Colonic mucosa (tissue), 4 donors: ENCODE measurements around the gene STAG3. TPM values are rescaled to one million over a fixed set of nuclear protein-coding genes. Genes with fewer than 3 reads are reported as not detected.
A peak's percentile ranks its signal among the peaks of the same experiment; 100 is the strongest.

Source experiments
- DNase-seq: peaks from one replicate; pipeline ENCODE4 v3.0.0-alpha.2; 2020
- H3K27ac ChIP-seq: fragments of 200-600 bp; one replicate; pipeline ENCODE4 v1.8.0; 2021
- H3K27me3 ChIP-seq: fragments of 200-600 bp; one replicate; pipeline ENCODE4 v1.8.0; 2021
- H3K36me3 ChIP-seq: fragments of 200-600 bp; one replicate; pipeline ENCODE4 v1.8.0; 2021
- H3K4me1 ChIP-seq: fragments of 200-600 bp; one replicate; pipeline ENCODE4 v1.8.0; 2021; ENCODE audit warnings: mild to moderate bottlenecking
- H3K4me3 ChIP-seq: fragments of 200-600 bp; one replicate; pipeline ENCODE4 v1.8.0; 2021
- H3K9ac ChIP-seq, 2 donors: one replicate each; pipeline ENCODE4 v1.7.0; 2013; ENCODE audit warnings: control low read depth in 2 of 2, low read depth in 2 of 2, low read length in 2 of 2
- H3K9me3 ChIP-seq: fragments of 200-600 bp; one replicate; pipeline ENCODE4 v1.8.0; 2021
- intact Hi-C: fragments of 100-400 bp; cut with DNase I; formaldehyde crosslinking; loops from one replicate; pipeline ENCODE4 v1.14.1; 2022
- total RNA-seq, 2 donors: library from RNA; stranded (reverse); fragmentation: NEBNext Ultra II Directional in 1 of 2; extraction: Animal tissue kit (Norgen Biotek cat#: 25700) in 1 of 2; gene quantifications; one replicate each; pipeline ENCODE4 v1.2.1, GENCODE V29; 2021
- TF ChIP-seq, protein P1 (sequence below): fragments of 200-600 bp; IDR thresholded peaks from one replicate; pipeline ENCODE4 v1.8.0; 2022; ENCODE audit warnings: antibody characterized with exemption, mild to moderate bottlenecking
- donor health status: healthy.
- donor health status: DM: no; HTN: no; CAD: no.
- donor health status: DM: no; HTN: no; CAD: no.

Gene STAG3
- total RNA-seq, 2 donors from 2014 or later, result 1.4 to 3.8 TPM

DNA sequence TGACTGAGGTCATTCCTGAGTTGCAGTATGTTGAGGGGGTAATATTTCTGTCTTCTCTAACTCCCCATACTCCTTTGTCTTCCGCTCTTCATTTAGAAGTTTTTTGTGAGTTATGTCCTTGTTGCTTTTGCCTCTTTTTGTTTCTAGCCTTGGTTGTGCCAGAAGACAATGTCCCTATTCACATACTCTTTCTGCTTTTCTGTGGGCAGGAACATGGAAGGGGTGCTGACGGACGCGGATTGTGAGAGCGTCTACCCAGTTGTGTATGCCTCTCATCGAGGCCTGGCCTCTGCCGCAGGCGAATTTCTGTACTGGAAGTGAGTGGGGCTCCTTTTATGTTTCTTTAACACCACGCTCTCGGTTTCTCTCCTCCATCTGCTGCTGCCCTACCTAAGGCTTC lies 20.5 kb downstream of the STAG3 start:
- Histone ChIP-seq H3K4me3 (no peak overlapping the region), H3K27ac (no peak overlapping the region), H3K4me1 (no peaks in the 10 kb centered on the region), H3K36me3 (no peaks in the 10 kb centered on the region), H3K27me3 (no peaks in the 10 kb centered on the region), H3K9ac (no peak overlapping the region), H3K9me3 (no peaks in the 10 kb centered on the region)
- intact Hi-C loops, result no loop called here
- DNase-seq, result no peak
- TF ChIP-seq, protein P1, sequence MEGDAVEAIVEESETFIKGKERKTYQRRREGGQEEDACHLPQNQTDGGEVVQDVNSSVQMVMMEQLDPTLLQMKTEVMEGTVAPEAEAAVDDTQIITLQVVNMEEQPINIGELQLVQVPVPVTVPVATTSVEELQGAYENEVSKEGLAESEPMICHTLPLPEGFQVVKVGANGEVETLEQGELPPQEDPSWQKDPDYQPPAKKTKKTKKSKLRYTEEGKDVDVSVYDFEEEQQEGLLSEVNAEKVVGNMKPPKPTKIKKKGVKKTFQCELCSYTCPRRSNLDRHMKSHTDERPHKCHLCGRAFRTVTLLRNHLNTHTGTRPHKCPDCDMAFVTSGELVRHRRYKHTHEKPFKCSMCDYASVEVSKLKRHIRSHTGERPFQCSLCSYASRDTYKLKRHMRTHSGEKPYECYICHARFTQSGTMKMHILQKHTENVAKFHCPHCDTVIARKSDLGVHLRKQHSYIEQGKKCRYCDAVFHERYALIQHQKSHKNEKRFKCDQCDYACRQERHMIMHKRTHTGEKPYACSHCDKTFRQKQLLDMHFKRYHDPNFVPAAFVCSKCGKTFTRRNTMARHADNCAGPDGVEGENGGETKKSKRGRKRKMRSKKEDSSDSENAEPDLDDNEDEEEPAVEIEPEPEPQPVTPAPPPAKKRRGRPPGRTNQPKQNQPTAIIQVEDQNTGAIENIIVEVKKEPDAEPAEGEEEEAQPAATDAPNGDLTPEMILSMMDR, result no peak

DNA sequence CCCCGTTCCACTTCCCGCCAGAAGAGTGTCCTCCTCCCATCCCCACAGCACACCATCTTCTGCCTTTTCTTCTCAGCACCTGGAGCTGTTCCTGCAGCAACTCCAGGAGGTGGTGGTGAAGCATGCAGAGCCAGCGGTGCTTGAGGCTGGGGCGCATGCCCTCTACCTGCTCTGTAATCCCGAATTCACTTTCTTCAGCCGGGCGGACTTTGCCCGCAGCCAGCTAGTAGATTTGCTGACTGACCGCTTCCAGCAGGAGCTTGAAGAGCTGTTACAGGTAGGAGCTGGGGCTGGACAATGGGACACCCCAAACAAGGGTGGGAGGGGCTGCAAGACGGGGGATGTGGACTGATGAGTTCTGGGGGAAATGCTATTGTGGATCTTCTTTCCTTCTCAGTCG lies 23.0 kb downstream of the STAG3 start:
- H3K4me1 ChIP-seq, result no peaks in the 10 kb centered on the region
- intact Hi-C loops, result no loop called here
- H3K9ac ChIP-seq, result peak overlapping the region in 1 of 2 donors; percentile 46
- TF ChIP-seq, protein P1, result no peak
- H3K27ac ChIP-seq, result no peak overlapping the region
- H3K27me3 ChIP-seq, result no peaks in the 10 kb centered on the region
- H3K9me3 ChIP-seq, result no peaks in the 10 kb centered on the region
- H3K4me3 ChIP-seq, result no peak overlapping the region
- peak; percentile 60 for DNase-seq
- no peaks in the 10 kb centered on the region for H3K36me3 ChIP-seq

DNA sequence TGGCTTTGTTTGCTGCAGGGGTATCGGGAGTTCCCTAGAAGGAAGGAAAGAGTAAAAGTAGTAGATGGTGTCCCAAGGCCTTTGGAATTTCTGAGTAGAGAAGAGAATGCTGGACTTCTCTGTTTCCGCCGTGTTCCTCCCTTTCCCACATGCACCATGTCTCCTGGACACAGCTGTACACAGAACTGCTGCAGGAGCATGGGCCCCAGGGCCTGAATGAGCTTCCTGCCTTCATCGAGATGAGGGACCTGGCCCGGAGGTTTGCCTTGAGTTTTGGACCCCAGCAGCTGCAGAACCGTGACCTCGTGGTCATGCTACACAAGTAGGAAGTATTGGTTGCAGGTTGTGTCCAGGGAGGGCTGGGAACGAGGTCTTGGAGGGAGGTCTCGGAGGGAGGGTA lies 26.7 kb downstream of the STAG3 start:
- intact Hi-C loops, result no loop called here
- Histone ChIP-seq H3K27ac (no peak overlapping the region), H3K4me1 (peaks cover 2% of the 10 kb centered on the region), H3K36me3 (no peaks in the 10 kb centered on the region), H3K9me3 (no peaks in the 10 kb centered on the region), H3K4me3 (no peak overlapping the region), H3K9ac (no peak overlapping the region), H3K27me3 (no peaks in the 10 kb centered on the region)
- TF ChIP-seq, protein P1, result no peak
- no peak for DNase-seq

DNA sequence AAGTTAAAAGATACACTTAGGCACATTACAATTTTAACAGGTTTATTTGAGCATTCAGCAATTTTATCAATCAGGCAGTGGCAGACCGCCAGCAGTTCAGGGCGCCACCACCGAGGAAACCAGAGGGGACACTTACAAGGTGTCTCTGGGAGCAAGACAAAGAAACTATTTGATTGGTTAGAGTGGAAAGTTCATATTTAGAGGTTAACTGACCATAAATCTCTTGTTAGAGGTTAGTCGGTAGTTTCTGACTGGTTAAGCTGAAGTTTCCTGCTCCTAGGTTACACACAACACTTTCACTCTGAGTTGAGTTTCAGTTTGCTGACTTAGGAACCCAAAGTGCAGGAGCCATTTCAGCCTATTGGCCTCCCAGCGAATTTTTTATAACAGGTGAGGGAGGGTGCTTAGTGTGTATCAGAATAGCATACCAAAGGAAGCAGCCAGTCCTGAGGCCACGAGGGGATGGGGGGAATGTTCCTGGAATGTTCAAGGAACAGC lies 31.2 kb downstream of the STAG3 start:
- no peak for DNase-seq
- peaks cover 3% of the 10 kb centered on the region for H3K4me1 ChIP-seq
- H3K27ac ChIP-seq, result no peak overlapping the region
- peak overlapping the region; percentile 27 to 35 for H3K9ac ChIP-seq
- no peak overlapping the region for H3K4me3 ChIP-seq
- H3K36me3 ChIP-seq, result no peaks in the 10 kb centered on the region
- TF ChIP-seq, protein P1, result no peak
- no peaks in the 10 kb centered on the region for H3K27me3 ChIP-seq
- H3K9me3 ChIP-seq, result no peaks in the 10 kb centered on the region
- intact Hi-C loops, result no loop called here

DNA sequence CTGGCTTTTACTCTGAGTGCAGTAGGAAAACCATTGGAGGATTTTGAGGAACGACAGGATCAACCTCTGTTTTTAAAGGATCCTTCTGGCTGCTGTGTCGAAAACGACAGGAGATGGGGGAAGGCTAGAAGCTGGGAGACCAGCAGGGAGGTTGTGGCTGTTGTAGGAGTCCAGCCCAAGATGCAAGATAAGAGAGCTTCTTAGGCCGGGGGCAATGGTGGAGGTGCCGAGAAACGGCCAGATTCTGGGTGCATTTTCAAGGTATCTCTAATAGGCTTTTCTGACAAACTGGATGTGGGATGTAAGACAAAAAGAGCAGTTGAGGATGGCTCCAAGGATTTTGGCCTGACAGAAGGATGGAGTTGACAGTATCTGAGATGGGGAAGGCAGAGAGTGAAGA lies 31.8 kb downstream of the STAG3 start:
- H3K4me3 ChIP-seq, result no peak overlapping the region
- no peaks in the 10 kb centered on the region for H3K27me3 ChIP-seq
- no peaks in the 10 kb centered on the region for H3K36me3 ChIP-seq
- no peak for DNase-seq
- H3K9ac ChIP-seq, result peak overlapping the region; percentile 27 to 35
- H3K27ac ChIP-seq, result no peak overlapping the region
- TF ChIP-seq, protein P1, result no peak
- H3K9me3 ChIP-seq, result no peaks in the 10 kb centered on the region
- H3K4me1 ChIP-seq, result peaks cover 3% of the 10 kb centered on the region
- intact Hi-C loops, result no loop called here
